HepG2 (cell line): ENCODE data around the gene TRIP6. TPM values are rescaled to one million over a fixed set of nuclear protein-coding genes. Genes with fewer than 3 reads are reported as not detected.

Experiments used
- ARID2 ChIP-seq: sonication (generic); formaldehyde crosslinking; IDR thresholded peaks from 2 replicates; pipeline ENCODE4 v1.8.1; 2022; ENCODE audit warnings: mild to moderate bottlenecking, missing genetic modification reagents, borderline replicate concordance
- ATF7 ChIP-seq, 2 experiments: fragments of 450-650 bp in 1 of 2; sonication (generic) in 1 of 2; formaldehyde crosslinking in 1 of 2; IDR thresholded peaks; 2 replicates each; pipeline versions ENCODE4 v1.4.0 to v1.6.1; 2016 to 2020; ENCODE audit warnings: antibody characterized with exemption in 1 of 2, mild to moderate bottlenecking in 1 of 2, missing genetic modification reagents in 1 of 2
- CENPT ChIP-seq: sonication (generic); formaldehyde crosslinking; IDR thresholded peaks from 2 replicates; pipeline ENCODE4 v1.8.0; 2022; ENCODE audit warnings: low read depth, mild to moderate bottlenecking, moderate library complexity, missing genetic modification reagents
- HIVEP1 ChIP-seq: sonication (generic); formaldehyde crosslinking; IDR thresholded peaks from 2 replicates; pipeline ENCODE4 v1.4.0; 2020; ENCODE audit warnings: mild to moderate bottlenecking, missing genetic modification reagents
- HNRNPH1 ChIP-seq: fragments of 200-400 bp; formaldehyde crosslinking; optimal IDR thresholded peaks from 2 replicates; pipeline ENCODE3; 2017; ENCODE audit warnings: mild to moderate bottlenecking, low read depth, low read length
- HNRNPK ChIP-seq: fragments of 200-400 bp; formaldehyde crosslinking; IDR thresholded peaks from 2 replicates; pipeline ENCODE4 v1.6.1; 2018; ENCODE audit warnings: low read length, low read depth, moderate library complexity, mild to moderate bottlenecking; ENCODE audit not compliant: poor library complexity, severe bottlenecking
- KAT7 ChIP-seq: IDR thresholded peaks from 2 replicates; pipeline ENCODE4 v1.6.1; 2018; ENCODE audit warnings: borderline replicate concordance, missing compliant biosample characterization
- KDM5B ChIP-seq: sonication (generic); formaldehyde crosslinking; IDR thresholded peaks from 2 replicates; pipeline ENCODE4 v1.4.0; 2020; ENCODE audit warnings: missing genetic modification reagents, mild to moderate bottlenecking, borderline replicate concordance
- KLF11 ChIP-seq: IDR thresholded peaks from 2 replicates; pipeline ENCODE4 v1.6.1; 2016; ENCODE audit warnings: missing compliant biosample characterization
- NFE2 ChIP-seq: sonication (generic); formaldehyde crosslinking; IDR thresholded peaks from 2 replicates; pipeline ENCODE4 v1.4.0; 2020; ENCODE audit warnings: missing genetic modification reagents
- PHB2 ChIP-seq: fragments of 450-650 bp; IDR thresholded peaks from 2 replicates; pipeline ENCODE4 v1.6.1; 2018; ENCODE audit not compliant: partially characterized antibody
- PHF5A ChIP-seq: IDR thresholded peaks from one replicate; pipeline ENCODE4 v1.6.1; 2018; ENCODE audit warnings: low read depth, missing genetic modification reagents; ENCODE audit not compliant: unreplicated experiment
- SIN3A ChIP-seq: IDR thresholded peaks from 2 replicates; pipeline ENCODE4 v1.6.1; 2011; ENCODE audit warnings: low read depth, mild to moderate bottlenecking, control low read depth, low read length, borderline replicate concordance
- SOX5 ChIP-seq: IDR thresholded peaks from 2 replicates; pipeline ENCODE4 v1.6.1; 2016; ENCODE audit warnings: borderline replicate concordance
- TBX3 ChIP-seq: fragments of 450-650 bp; IDR thresholded peaks from 2 replicates; pipeline ENCODE4 v1.6.1; 2017; ENCODE audit warnings: antibody characterized with exemption, mild to moderate bottlenecking, inconsistent platforms, borderline replicate concordance
- TCF7 ChIP-seq: sonication (generic); IDR thresholded peaks from 2 replicates; pipeline ENCODE4 v1.6.1; 2016; ENCODE audit warnings: antibody characterized with exemption, low read depth
- ZC3H13 ChIP-seq: sonication (generic); formaldehyde crosslinking; IDR thresholded peaks from 2 replicates; pipeline ENCODE4 v1.8.1; 2023; ENCODE audit warnings: mild to moderate bottlenecking, missing genetic modification reagents, moderate library complexity
- ZNF597 ChIP-seq: sonication (generic); formaldehyde crosslinking; IDR thresholded peaks from 2 replicates; pipeline ENCODE4 v1.5.0; 2020; ENCODE audit warnings: missing genetic modification reagents
- ZNF614 ChIP-seq: IDR thresholded peaks from 2 replicates; pipeline ENCODE4 v1.6.1; 2018; ENCODE audit warnings: missing biosample characterization, missing genetic modification reagents, inconsistent platforms, borderline replicate concordance
- ZNF674 ChIP-seq: sonication (generic); formaldehyde crosslinking; IDR thresholded peaks from 2 replicates; pipeline ENCODE4 v1.5.0; 2020; ENCODE audit warnings: low read depth, mild to moderate bottlenecking, missing genetic modification reagents
- ZNF691 ChIP-seq: sonication (generic); formaldehyde crosslinking; IDR thresholded peaks from 2 replicates; pipeline ENCODE4 v1.4.0; 2020; ENCODE audit warnings: missing genetic modification reagents, low read depth, mild to moderate bottlenecking, borderline replicate concordance
- polyA plus RNA-seq, 8 experiments: library from polyadenylated mRNA; depleted of rRNA in 3 of 8; stranded (reverse) in 7 of 8; unstranded in 1 of 8; fragments of >200 nt; fragmentation: Illumina TruSeq in 4 of 8; extraction: Trizol in 4 of 8; gene quantifications; 2 replicates each; pipeline versions ENCODE4 v1.2.1 to v1.2.3, GENCODE V29; 2011 to 2016; ENCODE audit warnings: low read depth in 4 of 8, missing spikeins in 1 of 8, mixed read lengths in 1 of 8; ENCODE audit not compliant: insufficient read depth in 1 of 8
- total RNA-seq, 5 experiments: library from RNA; depleted of rRNA; stranded (reverse); fragments of >200 nt; fragmentation: Illumina TruSeq; extraction: Trizol; gene quantifications; 2 replicates each; pipeline ENCODE4 v1.2.3, GENCODE V29; 2016; ENCODE audit warnings: low read depth in 1 of 5
- TF ChIP-seq, protein P1 (sequence below): sonication (generic); formaldehyde crosslinking; IDR thresholded peaks from 2 replicates; pipeline ENCODE4 v1.4.0; 2020; ENCODE audit warnings: missing genetic modification reagents, borderline replicate concordance

Gene TRIP6
- total and polyA plus RNA-seq, 2 of the 13 experiments (the other 11 are each of a cell fraction or from before 2014, with no cell fraction given): 0.34 to 0.38 TPM

DNA sequence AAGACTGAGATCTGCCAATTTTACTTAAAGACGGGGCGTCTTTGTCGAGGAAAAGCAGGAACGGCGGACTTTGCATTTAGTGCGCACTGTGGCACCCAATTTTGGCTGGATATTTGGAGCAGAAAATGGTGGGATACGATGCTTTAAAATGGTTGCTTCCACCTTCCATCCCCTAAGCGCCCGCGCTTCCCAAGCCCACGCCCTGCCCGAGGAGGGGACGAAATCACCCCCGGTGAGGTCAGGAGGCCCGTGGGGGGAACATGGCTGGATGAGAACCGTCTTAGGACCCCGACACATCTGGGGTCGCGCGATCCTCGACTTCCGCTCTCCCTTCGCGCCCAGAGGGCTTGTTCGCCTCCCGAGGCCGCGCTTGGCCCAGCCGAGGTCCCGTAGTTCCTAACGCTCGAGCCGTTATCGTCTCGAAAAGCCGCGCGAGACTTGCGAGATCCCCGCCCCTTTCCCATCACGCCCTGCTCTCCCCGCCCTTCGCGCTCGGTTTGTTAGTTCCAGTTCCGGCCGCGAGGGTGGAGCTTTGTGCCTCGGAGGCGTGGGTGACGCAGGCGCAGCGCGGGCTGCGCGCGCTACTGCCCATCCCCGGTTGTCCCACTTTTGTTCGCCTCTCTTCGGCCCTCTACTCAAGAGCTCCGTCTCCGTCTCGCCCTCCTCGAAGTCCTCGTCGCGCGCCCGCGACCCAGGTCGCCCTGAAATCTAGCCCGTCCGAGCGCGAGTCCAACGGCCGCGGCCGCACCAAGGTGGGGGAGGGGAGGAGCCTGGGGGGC lies 7.6 kb downstream of the TRIP6 start, which contains the start of gene SRRT (continued):
- TF ChIP-seq, protein P1, sequence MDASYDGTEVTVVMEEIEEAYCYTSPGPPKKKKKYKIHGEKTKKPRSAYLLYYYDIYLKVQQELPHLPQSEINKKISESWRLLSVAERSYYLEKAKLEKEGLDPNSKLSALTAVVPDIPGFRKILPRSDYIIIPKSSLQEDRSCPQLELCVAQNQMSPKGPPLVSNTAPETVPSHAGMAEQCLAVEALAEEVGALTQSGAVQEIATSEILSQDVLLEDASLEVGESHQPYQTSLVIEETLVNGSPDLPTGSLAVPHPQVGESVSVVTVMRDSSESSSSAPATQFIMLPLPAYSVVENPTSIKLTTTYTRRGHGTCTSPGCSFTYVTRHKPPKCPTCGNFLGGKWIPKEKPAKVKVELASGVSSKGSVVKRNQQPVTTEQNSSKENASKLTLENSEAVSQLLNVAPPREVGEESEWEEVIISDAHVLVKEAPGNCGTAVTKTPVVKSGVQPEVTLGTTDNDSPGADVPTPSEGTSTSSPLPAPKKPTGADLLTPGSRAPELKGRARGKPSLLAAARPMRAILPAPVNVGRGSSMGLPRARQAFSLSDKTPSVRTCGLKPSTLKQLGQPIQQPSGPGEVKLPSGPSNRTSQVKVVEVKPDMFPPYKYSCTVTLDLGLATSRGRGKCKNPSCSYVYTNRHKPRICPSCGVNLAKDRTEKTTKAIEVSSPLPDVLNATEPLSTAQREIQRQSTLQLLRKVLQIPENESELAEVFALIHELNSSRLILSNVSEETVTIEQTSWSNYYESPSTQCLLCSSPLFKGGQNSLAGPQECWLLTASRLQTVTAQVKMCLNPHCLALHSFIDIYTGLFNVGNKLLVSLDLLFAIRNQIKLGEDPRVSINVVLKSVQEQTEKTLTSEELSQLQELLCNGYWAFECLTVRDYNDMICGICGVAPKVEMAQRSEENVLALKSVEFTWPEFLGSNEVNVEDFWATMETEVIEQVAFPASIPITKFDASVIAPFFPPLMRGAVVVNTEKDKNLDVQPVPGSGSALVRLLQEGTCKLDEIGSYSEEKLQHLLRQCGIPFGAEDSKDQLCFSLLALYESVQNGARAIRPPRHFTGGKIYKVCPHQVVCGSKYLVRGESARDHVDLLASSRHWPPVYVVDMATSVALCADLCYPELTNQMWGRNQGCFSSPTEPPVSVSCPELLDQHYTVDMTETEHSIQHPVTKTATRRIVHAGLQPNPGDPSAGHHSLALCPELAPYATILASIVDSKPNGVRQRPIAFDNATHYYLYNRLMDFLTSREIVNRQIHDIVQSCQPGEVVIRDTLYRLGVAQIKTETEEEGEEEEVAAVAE (CRISPR knock-in tag): peak; percentile 54; the same call in 1 of the 2 replicates
- TF ChIP-seq SOX5 (CRISPR knock-in tag) (peak; percentile 55; the same call in 1 of the 2 replicates), ZNF691 (peak; percentile 92; the same call in 1 of the 2 replicates), NFE2 (no peak), ZNF674 (CRISPR knock-in tag) (peak; percentile 63; the same call in 1 of the 2 replicates), ARID2 (CRISPR knock-in tag) (0 out of 2 replicates have a peak, but pooled peaks have one; percentile 70), HNRNPK (peak; percentile 84), KLF11 (CRISPR knock-in tag) (peak; percentile 88), ATF7 (IDR thresholded peaks at IDR 0.05) (no peak), ATF7 (CRISPR knock-in tag; IDR thresholded peaks at IDR 0.05) (peak; percentile 25; the same call in 1 of the 2 replicates), TBX3 (no peak), CENPT (no peak), SIN3A (peak; percentile 72; the same call in 1 of the 2 replicates), KDM5B (peak; percentile 73; the same call in 1 of the 2 replicates), PHF5A (CRISPR knock-in tag) (peak; percentile 70), HNRNPH1 (no peak), ZNF614 (no peak), TCF7 (no peak), ZC3H13 (peak; percentile 83), KAT7 (CRISPR knock-in tag) (peak; percentile 69), ZNF597 (CRISPR knock-in tag) (no peak), HIVEP1 (CRISPR knock-in tag) (peak; percentile 69; the same call in 1 of the 2 replicates), PHB2 (no peak)
